SK-N-MC (cell line): Measurements from ENCODE around the gene ROS1.
"Not testable (repeated sequence)": the region's sequence is repeated elsewhere in the genome, so short reads cannot be mapped to it uniquely, and the experiment has no call there.

Experiments
- EZH2 ChIP-seq: fragments of 200-600 bp; sonication (generic); IDR thresholded peaks from one replicate; pipeline ENCODE4 v1.6.1; 2017; ENCODE audit warnings: antibody characterized with exemption
- POLR2AphosphoS5 ChIP-seq: IDR thresholded peaks from 2 replicates; pipeline ENCODE4 v1.6.1; 2012; ENCODE audit warnings: mild to moderate bottlenecking, low read depth, low read length, borderline replicate concordance

- not testable (repeated sequence) for TF ChIP-seq POLR2AphosphoS5, EZH2
These were observed 180.8 kb downstream of the ROS1 start for GRCh38 chr6:117244979-117245378.
